OCI-LY3 (cell line): Measurements from ENCODE around the gene MIER2.

Experiments used
- H2AFZ ChIP-seq: fragments of 200-600, 300-600 bp; shearing (Covaris generic); 2 replicates; pipeline ENCODE4 v1.6.0; 2014; ENCODE audit warnings: antibody characterized with exemption, low read depth, low read length
- H3K27ac ChIP-seq: fragments of 200-600, 300-600 bp; sonication (generic); 2 replicates; pipeline ENCODE4 v1.5.1; 2014; ENCODE audit warnings: mild to moderate bottlenecking, low read length, moderate library complexity, mixed read lengths
- H3K27me3 ChIP-seq: fragments of 200-600, 300-600 bp; sonication (generic); 2 replicates; pipeline ENCODE4 v1.6.1; 2014; ENCODE audit warnings: low read depth, low read length, mixed read lengths
- H3K36me3 ChIP-seq: fragments of 200-600, 300-600 bp; sonication (generic); replicated peaks from 2 replicates; pipeline ENCODE3; 2014; ENCODE audit warnings: low read depth, low read length, mixed read lengths
- H3K4me1 ChIP-seq: fragments of 300-600, 200-600 bp; sonication (generic); 2 replicates; pipeline ENCODE4 v1.6.1; 2014; ENCODE audit warnings: low read length, mixed read lengths
- H3K4me2 ChIP-seq: fragments of 200-600, 300-600 bp; sonication (generic); 2 replicates; pipeline ENCODE4 v1.6.1; 2014; ENCODE audit warnings: low read length, mixed read lengths
- H3K4me3 ChIP-seq: fragments of 300-600, 200-600 bp; sonication (generic); 2 replicates; pipeline ENCODE4 v1.5.1; 2014; ENCODE audit warnings: antibody characterized with exemption, mild to moderate bottlenecking, low read length, moderate library complexity
- H3K79me2 ChIP-seq: fragments of 300-600, 200-600 bp; shearing (Covaris generic); 2 replicates; pipeline ENCODE4 v1.6.1; 2014; ENCODE audit warnings: mild to moderate bottlenecking, low read length, mixed read lengths
- H3K9ac ChIP-seq: fragments of 300-600, 200-600 bp; shearing (Covaris generic); 2 replicates; pipeline ENCODE4 v1.6.0; 2014; ENCODE audit warnings: mild to moderate bottlenecking, low read length, moderate library complexity
- H3K9me3 ChIP-seq: fragments of 200-600, 300-600 bp; shearing (Covaris generic); 2 replicates; pipeline ENCODE4 v1.6.1; 2014; ENCODE audit warnings: low read length, mixed read lengths; ENCODE audit not compliant: insufficient read depth
- H4K20me1 ChIP-seq: fragments of 200-600, 300-600 bp; sonication (generic); 2 replicates; pipeline ENCODE4 v1.6.1; 2016; ENCODE audit warnings: low read length, mixed read lengths; ENCODE audit not compliant: insufficient read depth
- CTCF ChIP-seq: fragments of 200-600, 300-600 bp; sonication (generic); IDR thresholded peaks from 2 replicates; pipeline ENCODE4 v1.5.1; 2014; ENCODE audit warnings: antibody characterized with exemption, low read length, low read depth
- EZH2phosphoT487 ChIP-seq: fragments of 200-600 bp; shearing (Covaris generic); IDR thresholded peaks from 2 replicates; pipeline ENCODE4 v1.6.1; 2018; ENCODE audit warnings: antibody characterized with exemption, mixed run types, low read depth

MIER2 gene

GRCh38 chr19:325937-326565, 18.5 kb downstream of the MIER2 start:
- no peaks in the 10 kb centered on the region; the same call in 1 of the 2 replicates for H3K9me3 ChIP-seq
- no peak overlapping the region for H3K9ac ChIP-seq
- no peak for TF ChIP-seq EZH2phosphoT487
- no peak for TF ChIP-seq CTCF
- H3K27ac ChIP-seq, result no peak overlapping the region
- no peak overlapping the region for H2AFZ ChIP-seq
- H3K27me3 ChIP-seq, result no peaks in the 10 kb centered on the region
- H3K4me1 ChIP-seq, result no peaks in the 10 kb centered on the region
- H3K36me3 ChIP-seq, result no peaks in the 10 kb centered on the region
- no peak overlapping the region for H3K4me2 ChIP-seq
- H3K4me3 ChIP-seq, result no peak overlapping the region
- no peaks in the 10 kb centered on the region for H4K20me1 ChIP-seq
- H3K79me2 ChIP-seq, result no peaks in the 10 kb centered on the region

GRCh38 chr19:325173-325936, 19.2 kb downstream of the MIER2 start:
- no peaks in the 10 kb centered on the region for H3K27me3 ChIP-seq
- TF ChIP-seq EZH2phosphoT487 (no peak), CTCF (no peak)
- H4K20me1 ChIP-seq, result no peaks in the 10 kb centered on the region
- no peak overlapping the region for H3K9ac ChIP-seq
- no peaks in the 10 kb centered on the region for H3K4me1 ChIP-seq
- no peak overlapping the region for H3K4me3 ChIP-seq
- H3K9me3 ChIP-seq, result no peaks in the 10 kb centered on the region; the same call in none of the 2 replicates
- no peaks in the 10 kb centered on the region for H3K36me3 ChIP-seq
- H3K4me2 ChIP-seq, result no peak overlapping the region
- no peak overlapping the region for H2AFZ ChIP-seq
- H3K79me2 ChIP-seq, result no peaks in the 10 kb centered on the region
- no peak overlapping the region for H3K27ac ChIP-seq

GRCh38 chr19:324716-325115, 19.9 kb downstream of the MIER2 start:
- TF ChIP-seq EZH2phosphoT487, result no peak
- TF ChIP-seq CTCF, result no peak

GRCh38 chr19:322616-323015, 22.0 kb downstream of the MIER2 start:
- Histone ChIP-seq H3K9ac (no peak overlapping the region), H3K4me1 (no peaks in the 10 kb centered on the region), H3K9me3 (no peaks in the 10 kb centered on the region; the same call in none of the 2 replicates), H3K4me2 (no peak overlapping the region), H4K20me1 (no peaks in the 10 kb centered on the region), H3K79me2 (no peaks in the 10 kb centered on the region), H3K4me3 (no peak overlapping the region), H2AFZ (no peak overlapping the region), H3K27me3 (no peaks in the 10 kb centered on the region), H3K36me3 (no peaks in the 10 kb centered on the region), H3K27ac (no peak overlapping the region)
- no peak for TF ChIP-seq CTCF
- no peak for TF ChIP-seq EZH2phosphoT487

More at GRCh38 chr19:324716-325115, 19.9 kb downstream of the MIER2 start:
- Histone ChIP-seq H3K9me3 (no peaks in the 10 kb centered on the region; the same call in none of the 2 replicates), H3K4me1 (no peaks in the 10 kb centered on the region), H3K27me3 (no peaks in the 10 kb centered on the region), H3K9ac (no peak overlapping the region), H2AFZ (no peak overlapping the region), H3K27ac (no peak overlapping the region), H3K36me3 (no peaks in the 10 kb centered on the region), H3K4me2 (no peak overlapping the region), H3K79me2 (no peaks in the 10 kb centered on the region), H3K4me3 (no peak overlapping the region), H4K20me1 (no peaks in the 10 kb centered on the region)
